OCI-LY3 (cell line): ENCODE results near the gene HS6ST2.
A peak's percentile ranks its signal among the peaks of the same experiment; 100 is the strongest.

Experiments
- CTCF ChIP-seq: fragments of 200-600, 300-600 bp; sonication (generic); IDR thresholded peaks from 2 replicates; pipeline ENCODE4 v1.5.1; 2014; ENCODE audit warnings: antibody characterized with exemption, low read length, low read depth
- EZH2phosphoT487 ChIP-seq: fragments of 200-600 bp; shearing (Covaris generic); IDR thresholded peaks from 2 replicates; pipeline ENCODE4 v1.6.1; 2018; ENCODE audit warnings: antibody characterized with exemption, mixed run types, low read depth

GRCh38 chrX:132948648-132949260 lies 9.7 kb downstream of the HS6ST2 start:
- TF ChIP-seq CTCF (peak; percentile 41), EZH2phosphoT487 (no peak)
